Thoracic aorta (tissue), 2 donors: ENCODE results near the gene IFT122. TPM values are rescaled to one million over a fixed set of nuclear protein-coding genes. Genes with fewer than 3 reads are reported as not detected.

Experiments
- ATAC-seq: fragments of 150-250 bp; one replicate; pipeline ENCODE4 v1.8.0; 2017; ENCODE audit warnings: low read depth; ENCODE audit not compliant: insufficient number of reproducible peaks, low FRiP score
- DNase-seq: peaks from one replicate; pipeline ENCODE4 v3.0.0-alpha.2; 2020; ENCODE audit warnings: low spot score
- H3K27ac ChIP-seq, 2 donors: fragments of 200-600 bp; sonication (generic); 1 replicate in 1 of 2; 2 replicates in 1 of 2; pipeline ENCODE4 v1.5.1; 2016; ENCODE audit warnings: mild to moderate bottlenecking in 2 of 2, moderate library complexity in 2 of 2
- H3K27me3 ChIP-seq: fragments of 200-600 bp; sonication (generic); replicated peaks from 2 replicates; pipeline ENCODE4 v1.6.0; 2016; ENCODE audit warnings: mild to moderate bottlenecking; ENCODE audit not compliant: insufficient read depth
- H3K36me3 ChIP-seq: fragments of 200-600 bp; sonication (generic); one replicate; pipeline ENCODE4 v1.5.1; 2016
- H3K4me1 ChIP-seq, 2 donors: fragments of 200-600 bp; sonication (generic); 1 replicate in 1 of 2; 2 replicates in 1 of 2; pipeline versions ENCODE4 v1.5.1 to v1.6.0; 2016; ENCODE audit warnings: low read depth in 2 of 2, mild to moderate bottlenecking in 1 of 2; ENCODE audit not compliant: control insufficient read depth in 1 of 2
- H3K4me3 ChIP-seq: fragments of 200-600 bp; sonication (generic); 2 replicates; pipeline ENCODE4 v1.5.1; 2016; ENCODE audit warnings: mild to moderate bottlenecking
- H3K9me3 ChIP-seq: fragments of 200-600 bp; sonication (generic); 2 replicates; pipeline ENCODE4 v1.5.1; 2016
- total RNA-seq, 2 donors: library from RNA; depleted of rRNA; stranded (reverse); fragments of >200 nt; gene quantifications; one replicate each; pipeline versions ENCODE4 v1.1.0 to v1.2.3, GENCODE V29; 2016
- TF ChIP-seq, protein P1 (sequence below): fragments of 200-600 bp; sonication (generic); IDR thresholded peaks from one replicate; pipeline ENCODE4 v1.5.1; 2019; ENCODE audit warnings: antibody characterized with exemption

The IFT122 gene
- total RNA-seq, 2 donors from 2014 or later, result 50.1 to 61.9 TPM

DNA sequence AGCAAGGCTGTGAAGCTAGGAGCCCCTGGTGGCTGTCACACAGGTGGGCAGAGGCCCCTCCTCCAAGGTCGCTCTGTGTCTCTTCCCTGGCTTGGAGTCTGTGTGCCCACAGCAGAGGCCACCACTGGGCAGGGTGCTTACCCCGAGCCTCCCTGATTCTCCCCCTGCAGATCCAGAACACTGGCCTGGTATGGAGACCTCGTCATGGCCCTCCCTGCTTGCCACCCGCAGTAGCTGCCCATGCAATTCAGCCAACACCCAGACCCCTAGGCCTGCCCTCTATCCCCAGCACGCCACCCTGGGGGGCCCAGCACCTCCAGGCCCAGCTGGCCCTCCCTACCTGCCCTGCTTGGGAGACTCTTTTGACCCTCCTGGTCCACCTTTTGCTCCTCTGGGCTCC is 82.9 kb downstream of the IFT122 start:
- no peaks in the 10 kb centered on the region for H3K4me1 ChIP-seq
- no peak for ATAC-seq
- no peaks in the 10 kb centered on the region for H3K27me3 ChIP-seq
- DNase-seq, result no peak
- H3K4me3 ChIP-seq, result no peak overlapping the region
- TF ChIP-seq, protein P1, sequence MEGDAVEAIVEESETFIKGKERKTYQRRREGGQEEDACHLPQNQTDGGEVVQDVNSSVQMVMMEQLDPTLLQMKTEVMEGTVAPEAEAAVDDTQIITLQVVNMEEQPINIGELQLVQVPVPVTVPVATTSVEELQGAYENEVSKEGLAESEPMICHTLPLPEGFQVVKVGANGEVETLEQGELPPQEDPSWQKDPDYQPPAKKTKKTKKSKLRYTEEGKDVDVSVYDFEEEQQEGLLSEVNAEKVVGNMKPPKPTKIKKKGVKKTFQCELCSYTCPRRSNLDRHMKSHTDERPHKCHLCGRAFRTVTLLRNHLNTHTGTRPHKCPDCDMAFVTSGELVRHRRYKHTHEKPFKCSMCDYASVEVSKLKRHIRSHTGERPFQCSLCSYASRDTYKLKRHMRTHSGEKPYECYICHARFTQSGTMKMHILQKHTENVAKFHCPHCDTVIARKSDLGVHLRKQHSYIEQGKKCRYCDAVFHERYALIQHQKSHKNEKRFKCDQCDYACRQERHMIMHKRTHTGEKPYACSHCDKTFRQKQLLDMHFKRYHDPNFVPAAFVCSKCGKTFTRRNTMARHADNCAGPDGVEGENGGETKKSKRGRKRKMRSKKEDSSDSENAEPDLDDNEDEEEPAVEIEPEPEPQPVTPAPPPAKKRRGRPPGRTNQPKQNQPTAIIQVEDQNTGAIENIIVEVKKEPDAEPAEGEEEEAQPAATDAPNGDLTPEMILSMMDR, result no peak
- H3K27ac ChIP-seq, result no peak overlapping the region
- H3K36me3 ChIP-seq, result no peaks in the 10 kb centered on the region
- H3K9me3 ChIP-seq, result no peaks in the 10 kb centered on the region

GRCh38 chr3:129524081-129524480 is 84.1 kb downstream of the IFT122 start:
- ATAC-seq (no peak), DNase-seq (no peak)
- Histone ChIP-seq H3K27ac (no peak overlapping the region), H3K27me3 (no peaks in the 10 kb centered on the region), H3K9me3 (no peaks in the 10 kb centered on the region), H3K36me3 (no peaks in the 10 kb centered on the region), H3K4me3 (no peak overlapping the region), H3K4me1 (peaks cover 0 to under 1% of the 10 kb centered on the region in 2 donors)
- TF ChIP-seq, protein P1, result no peak

GRCh38 chr3:129525341-129525968 is 85.4 kb downstream of the IFT122 start:
- TF ChIP-seq, protein P1, result no peak
- Histone ChIP-seq H3K4me3 (no peak overlapping the region), H3K27me3 (no peaks in the 10 kb centered on the region), H3K36me3 (no peaks in the 10 kb centered on the region), H3K4me1 (peaks cover 0 to 12% of the 10 kb centered on the region in 2 donors), H3K9me3 (no peaks in the 10 kb centered on the region), H3K27ac (no peak overlapping the region)
- DNase-seq, result no peak
- no peak for ATAC-seq

DNA sequence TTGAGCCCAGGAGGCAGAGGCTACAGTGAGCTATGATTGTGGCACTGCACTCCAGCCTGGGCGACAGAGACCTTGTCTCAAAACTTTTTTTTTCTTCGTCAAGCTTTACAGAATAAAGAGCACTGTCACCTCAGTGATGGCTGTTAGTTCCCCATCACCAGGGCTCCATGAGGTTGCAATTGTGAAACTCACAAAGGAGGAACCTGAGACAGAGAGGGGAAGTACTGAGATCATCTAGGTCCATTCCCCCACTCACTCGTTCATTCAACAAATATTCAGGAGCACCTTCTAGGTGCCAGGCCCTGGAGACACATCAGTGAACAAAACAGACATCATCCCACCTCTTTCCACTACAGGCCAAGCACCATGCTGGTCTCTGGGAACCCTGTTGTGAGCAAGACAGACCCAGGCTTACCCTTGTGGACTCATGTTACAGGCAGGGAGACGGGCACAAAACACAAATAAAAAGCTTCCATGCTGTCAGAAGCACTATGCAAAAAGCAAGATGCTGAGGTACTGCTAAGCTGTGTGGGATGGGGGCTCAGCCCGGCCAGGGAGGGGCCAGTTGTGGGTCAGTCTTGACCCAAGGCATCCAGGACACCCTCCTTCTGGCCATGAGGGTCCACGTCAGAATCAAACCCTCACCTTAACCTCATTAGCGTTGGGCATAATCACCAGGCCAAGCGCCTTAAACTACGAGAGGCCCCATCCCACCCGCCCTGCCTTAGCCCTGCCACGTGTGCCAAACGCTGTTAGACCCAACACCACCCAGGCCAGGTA is 86.3 kb downstream of the IFT122 start:
- Histone ChIP-seq H3K36me3 (no peaks in the 10 kb centered on the region), H3K27me3 (no peaks in the 10 kb centered on the region), H3K9me3 (no peaks in the 10 kb centered on the region), H3K27ac (no peak overlapping the region), H3K4me3 (no peak overlapping the region), H3K4me1 (peaks cover 0 to 12% of the 10 kb centered on the region in 2 donors)
- TF ChIP-seq, protein P1, result no peak
- DNase-seq (no peak), ATAC-seq (no peak)

DNA sequence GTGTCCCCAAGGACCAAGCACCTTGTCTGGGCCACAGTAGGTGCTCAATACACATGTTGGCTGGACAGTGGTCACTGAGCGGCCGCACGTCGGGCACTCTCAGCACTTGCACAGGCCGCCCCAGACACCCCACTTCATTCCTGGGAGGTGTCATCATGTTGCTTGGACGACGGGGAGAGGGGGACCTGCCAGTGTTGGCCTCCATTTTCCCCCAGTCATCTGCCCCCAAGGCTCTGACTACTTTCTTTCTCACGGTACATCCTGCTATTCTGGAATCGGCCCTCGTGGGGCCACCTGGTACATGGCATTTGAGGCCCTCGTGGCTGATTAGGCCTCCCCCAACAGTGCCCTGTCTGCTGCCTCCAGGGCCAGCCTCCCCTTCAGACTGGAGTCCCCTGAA is 87.2 kb downstream of the IFT122 start:
- Histone ChIP-seq H3K4me3 (no peak overlapping the region), H3K27ac (no peak overlapping the region), H3K27me3 (no peaks in the 10 kb centered on the region), H3K9me3 (no peaks in the 10 kb centered on the region), H3K36me3 (no peaks in the 10 kb centered on the region), H3K4me1 (peaks cover 0 to 12% of the 10 kb centered on the region in 2 donors)
- DNase-seq, result no peak
- TF ChIP-seq, protein P1, result no peak
- no peak for ATAC-seq
